ENCODE results near the gene C1QTNF6.

GRCh38 chr22:37192741-37193140 lies 4.7 kb upstream of the C1QTNF6 start:
- TF ChIP-seq POLR2A (IDR thresholded peaks at IDR 0.05; ENCODE audit: low read length) (no peak), GATA1 (IDR thresholded peaks at IDR 0.05; ENCODE audit: low read depth, low read length) (no peak)
